ENCODE measurements around the gene CDK3. TPM values are rescaled to one million over a fixed set of nuclear protein-coding genes. Genes with fewer than 3 reads are reported as not detected.
A peak's percentile ranks its signal among the peaks of the same experiment; 100 is the strongest.

The CDK3 gene
- total and polyA plus RNA-seq, 9 of the 15 experiments (the other 6 are each of a cell fraction or from before 2014, with no cell fraction given) = 0.55 to 8.2 (median 4.7) TPM

DNA sequence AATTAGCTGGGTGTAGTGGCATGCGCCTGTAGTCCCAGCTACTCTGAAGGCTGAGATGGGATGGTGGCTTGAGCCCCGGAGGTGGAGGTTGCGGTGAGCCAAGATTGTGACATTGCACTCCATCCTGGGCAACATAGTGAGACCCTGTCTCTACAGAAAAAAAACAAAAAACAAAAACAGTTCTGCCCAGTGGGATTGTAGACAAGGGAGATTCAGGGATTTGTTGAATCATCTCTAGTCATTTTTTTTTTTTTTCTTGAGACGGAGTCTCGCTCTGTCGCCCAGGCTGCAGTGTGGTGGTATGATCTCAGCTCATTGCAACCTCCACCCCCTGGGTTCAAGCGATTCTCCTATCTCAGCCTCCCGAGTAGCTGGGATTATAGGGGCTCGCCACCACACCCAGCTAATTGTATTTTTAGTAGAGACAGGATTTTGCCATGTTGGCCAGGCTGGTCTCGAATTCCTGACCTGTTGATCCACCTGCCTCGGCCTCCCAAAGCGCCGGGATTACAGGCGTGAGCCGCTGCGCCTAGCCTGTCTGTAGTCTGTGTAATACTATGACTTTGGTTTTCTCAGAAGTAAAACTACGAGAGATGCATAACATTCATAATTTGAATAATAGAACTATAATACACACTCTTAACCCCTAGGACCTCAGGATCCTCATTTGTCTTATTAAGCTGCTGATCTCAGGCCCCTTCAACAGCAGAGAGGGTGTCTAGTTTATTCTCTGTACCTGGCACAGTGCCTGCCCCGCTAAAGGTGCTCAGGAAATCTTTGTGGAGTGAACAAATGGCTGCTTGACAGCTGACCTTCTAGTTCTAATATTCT, 20.3 kb upstream of the CDK3 start (continued):
- TF ChIP-seq, protein P1, sequence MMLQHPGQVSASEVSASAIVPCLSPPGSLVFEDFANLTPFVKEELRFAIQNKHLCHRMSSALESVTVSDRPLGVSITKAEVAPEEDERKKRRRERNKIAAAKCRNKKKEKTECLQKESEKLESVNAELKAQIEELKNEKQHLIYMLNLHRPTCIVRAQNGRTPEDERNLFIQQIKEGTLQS (IDR thresholded peaks at IDR 0.05) = peak; percentile 34; the same call in 1 of the 2 replicates
- TF ChIP-seq, protein P1 (CRISPR knock-in tag; conservative IDR thresholded peaks at IDR 0.05) = no peak
- TF ChIP-seq ZNF41 (CRISPR knock-in tag; conservative IDR thresholded peaks at IDR 0.05) (no peak), CREM (IDR thresholded peaks at IDR 0.05; ENCODE audit: low read depth) (no peak), RBM25 (IDR thresholded peaks at IDR 0.05; ENCODE audit: low read depth, low read length, severe bottlenecking) (peak; percentile 83), SMARCA4 (IDR thresholded peaks at IDR 0.05) (peak; percentile 31; the same call in 1 of the 2 replicates), KDM1A (IDR thresholded peaks at IDR 0.05) (peak in 1 of 2 experiments; percentile 56; a peak in 1 of 4 replicates), TAL1 (IDR thresholded peaks at IDR 0.05) (0 out of 2 replicates have a peak, but pooled peaks have one; percentile 0), LEF1 (IDR thresholded peaks at IDR 0.05) (peak; percentile 13; the same call in 1 of the 2 replicates), POU5F1 (IDR thresholded peaks at IDR 0.05; ENCODE audit: borderline replicate concordance, low read depth, low read length, partially characterized antibody) (no peak), ZNF121 (CRISPR knock-in tag; conservative IDR thresholded peaks at IDR 0.05) (peak; percentile 98), CEBPG (CRISPR knock-in tag; IDR thresholded peaks at IDR 0.05) (peak; percentile 21; the same call in 1 of the 2 replicates), CEBPG (tag; conservative IDR thresholded peaks at IDR 0.05 in 1 of 2, IDR thresholded peaks at IDR 0.05 in 1 of 2) (no peak; a peak in 1 of 4 replicates), NFRKB (IDR thresholded peaks at IDR 0.05; ENCODE audit: low read depth) (no peak)
- TF ChIP-seq, protein P2, sequence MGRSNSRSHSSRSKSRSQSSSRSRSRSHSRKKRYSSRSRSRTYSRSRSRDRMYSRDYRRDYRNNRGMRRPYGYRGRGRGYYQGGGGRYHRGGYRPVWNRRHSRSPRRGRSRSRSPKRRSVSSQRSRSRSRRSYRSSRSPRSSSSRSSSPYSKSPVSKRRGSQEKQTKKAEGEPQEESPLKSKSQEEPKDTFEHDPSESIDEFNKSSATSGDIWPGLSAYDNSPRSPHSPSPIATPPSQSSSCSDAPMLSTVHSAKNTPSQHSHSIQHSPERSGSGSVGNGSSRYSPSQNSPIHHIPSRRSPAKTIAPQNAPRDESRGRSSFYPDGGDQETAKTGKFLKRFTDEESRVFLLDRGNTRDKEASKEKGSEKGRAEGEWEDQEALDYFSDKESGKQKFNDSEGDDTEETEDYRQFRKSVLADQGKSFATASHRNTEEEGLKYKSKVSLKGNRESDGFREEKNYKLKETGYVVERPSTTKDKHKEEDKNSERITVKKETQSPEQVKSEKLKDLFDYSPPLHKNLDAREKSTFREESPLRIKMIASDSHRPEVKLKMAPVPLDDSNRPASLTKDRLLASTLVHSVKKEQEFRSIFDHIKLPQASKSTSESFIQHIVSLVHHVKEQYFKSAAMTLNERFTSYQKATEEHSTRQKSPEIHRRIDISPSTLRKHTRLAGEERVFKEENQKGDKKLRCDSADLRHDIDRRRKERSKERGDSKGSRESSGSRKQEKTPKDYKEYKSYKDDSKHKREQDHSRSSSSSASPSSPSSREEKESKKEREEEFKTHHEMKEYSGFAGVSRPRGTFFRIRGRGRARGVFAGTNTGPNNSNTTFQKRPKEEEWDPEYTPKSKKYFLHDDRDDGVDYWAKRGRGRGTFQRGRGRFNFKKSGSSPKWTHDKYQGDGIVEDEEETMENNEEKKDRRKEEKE (IDR thresholded peaks at IDR 0.05; ENCODE audit: borderline replicate concordance in 1 of 2, control insufficient read depth in 1 of 2, low read depth in 2 of 2, low read length in 1 of 2) = no peak
- TF ChIP-seq, protein P3, sequence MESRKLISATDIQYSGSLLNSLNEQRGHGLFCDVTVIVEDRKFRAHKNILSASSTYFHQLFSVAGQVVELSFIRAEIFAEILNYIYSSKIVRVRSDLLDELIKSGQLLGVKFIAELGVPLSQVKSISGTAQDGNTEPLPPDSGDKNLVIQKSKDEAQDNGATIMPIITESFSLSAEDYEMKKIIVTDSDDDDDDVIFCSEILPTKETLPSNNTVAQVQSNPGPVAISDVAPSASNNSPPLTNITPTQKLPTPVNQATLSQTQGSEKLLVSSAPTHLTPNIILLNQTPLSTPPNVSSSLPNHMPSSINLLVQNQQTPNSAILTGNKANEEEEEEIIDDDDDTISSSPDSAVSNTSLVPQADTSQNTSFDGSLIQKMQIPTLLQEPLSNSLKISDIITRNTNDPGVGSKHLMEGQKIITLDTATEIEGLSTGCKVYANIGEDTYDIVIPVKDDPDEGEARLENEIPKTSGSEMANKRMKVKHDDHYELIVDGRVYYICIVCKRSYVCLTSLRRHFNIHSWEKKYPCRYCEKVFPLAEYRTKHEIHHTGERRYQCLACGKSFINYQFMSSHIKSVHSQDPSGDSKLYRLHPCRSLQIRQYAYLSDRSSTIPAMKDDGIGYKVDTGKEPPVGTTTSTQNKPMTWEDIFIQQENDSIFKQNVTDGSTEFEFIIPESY (CRISPR knock-in tag; IDR thresholded peaks at IDR 0.05) = peak; percentile 42; the same call in 1 of the 2 replicates

All from K562 (cell line).